GM19035 (cell line): ENCODE data around the gene SERPING1.
"Not testable (repeated sequence)": the region's sequence is repeated elsewhere in the genome, so short reads cannot be mapped to it uniquely, and the experiment has no call there.

Experiments
- ATAC-seq: cut with Tn5 transposase; IDR thresholded peaks from one replicate; pipeline ENCODE4 v1.9.1; 2021; ENCODE audit not compliant: unreplicated experiment

The SERPING1 gene

GRCh38 chr11:57652230-57652629 is 54.7 kb downstream of the SERPING1 start:
- ATAC-seq, result not testable (repeated sequence)

GRCh38 chr11:57652662-57653061 is 55.2 kb downstream of the SERPING1 start:
- ATAC-seq, result no peak

GRCh38 chr11:57653163-57653562 is 55.7 kb downstream of the SERPING1 start:
- ATAC-seq, result no peak

- ATAC-seq, result no peak
Observed at GRCh38 chr11:57656885-57657193, 59.4 kb downstream of the SERPING1 start.

GRCh38 chr11:57657194-57658022 is 59.9 kb downstream of the SERPING1 start, which contains the start of gene CLP1:
Gene CLP1, plus strand, starts transcription at chr11:57657762. Its CDS starts 1,715 bp downstream, at chr11:57659477.
- peak; percentile 99 for ATAC-seq

- ATAC-seq, result no peak
Observed at GRCh38 chr11:57658023-57658361, 60.5 kb downstream of the SERPING1 start.

GRCh38 chr11:57659669-57660068 is 62.2 kb downstream of the SERPING1 start:
- ATAC-seq, result no peak

GRCh38 chr11:57662893-57663292 is 65.4 kb downstream of the SERPING1 start:
- ATAC-seq, result no peak

GRCh38 chr11:57663975-57664374 is 66.5 kb downstream of the SERPING1 start:
- no peak for ATAC-seq
